WERI-Rb-1 (cell line): ENCODE results near the gene TAOK3.
"Not testable (repeated sequence)": the region's sequence is repeated elsewhere in the genome, so short reads cannot be mapped to it uniquely, and the experiment has no call there.

Experiments
- DNase-seq: peaks from one replicate; pipeline ENCODE4 v3.0.0-alpha.2; 2020
- H3K27ac ChIP-seq: fragments of 250-450 bp; sonication (Bioruptor Pico); 2 replicates; pipeline ENCODE4 v1.5.1; 2020; ENCODE audit warnings: mild to moderate bottlenecking, moderate library complexity
- H3K27me3 ChIP-seq: fragments of 250-450 bp; sonication (Bioruptor Pico); 2 replicates; pipeline ENCODE4 v1.5.1; 2021; ENCODE audit warnings: mild to moderate bottlenecking, low read depth, moderate library complexity; ENCODE audit not compliant: insufficient read depth, severe bottlenecking
- H3K36me3 ChIP-seq: fragments of 250-450 bp; sonication (Bioruptor Pico); 2 replicates; pipeline ENCODE4 v1.5.1; 2020; ENCODE audit warnings: mild to moderate bottlenecking, moderate library complexity
- H3K4me3 ChIP-seq: 2 replicates; pipeline ENCODE4 v1.5.1; 2011; ENCODE audit warnings: low read depth, mild to moderate bottlenecking, control low read depth, low read length
- H3K9me3 ChIP-seq: fragments of 250-450 bp; sonication (Bioruptor Pico); 2 replicates; pipeline ENCODE4 v1.5.1; 2021; ENCODE audit warnings: mild to moderate bottlenecking, moderate library complexity; ENCODE audit not compliant: severe bottlenecking
- TF ChIP-seq, protein P1 (sequence below): IDR thresholded peaks from 2 replicates; pipeline ENCODE4 v1.5.1; 2011; ENCODE audit warnings: low read depth, mild to moderate bottlenecking, control low read depth, inconsistent platforms, low read length

Gene TAOK3

DNA sequence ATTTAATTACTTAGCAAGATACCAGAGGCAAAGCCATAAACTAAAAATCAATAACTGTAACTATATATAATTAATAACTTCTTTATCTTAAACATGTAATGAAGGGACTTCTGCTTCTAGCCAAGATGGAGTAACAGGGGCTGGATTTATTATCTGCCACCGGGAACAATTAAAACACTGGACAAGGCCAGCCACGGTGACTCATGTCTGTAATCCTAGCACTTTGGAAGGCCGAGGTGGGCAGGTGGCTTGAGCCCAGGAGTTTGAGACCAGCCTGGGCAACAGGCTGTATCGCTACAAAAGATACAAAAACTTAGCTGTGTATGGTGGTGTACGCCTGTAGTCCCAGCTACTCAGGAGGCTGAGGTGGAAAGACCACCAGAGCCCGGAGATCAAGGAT, 113.6 kb downstream of the TAOK3 start:
- no peaks in the 10 kb centered on the region for H3K9me3 ChIP-seq
- TF ChIP-seq, protein P1, sequence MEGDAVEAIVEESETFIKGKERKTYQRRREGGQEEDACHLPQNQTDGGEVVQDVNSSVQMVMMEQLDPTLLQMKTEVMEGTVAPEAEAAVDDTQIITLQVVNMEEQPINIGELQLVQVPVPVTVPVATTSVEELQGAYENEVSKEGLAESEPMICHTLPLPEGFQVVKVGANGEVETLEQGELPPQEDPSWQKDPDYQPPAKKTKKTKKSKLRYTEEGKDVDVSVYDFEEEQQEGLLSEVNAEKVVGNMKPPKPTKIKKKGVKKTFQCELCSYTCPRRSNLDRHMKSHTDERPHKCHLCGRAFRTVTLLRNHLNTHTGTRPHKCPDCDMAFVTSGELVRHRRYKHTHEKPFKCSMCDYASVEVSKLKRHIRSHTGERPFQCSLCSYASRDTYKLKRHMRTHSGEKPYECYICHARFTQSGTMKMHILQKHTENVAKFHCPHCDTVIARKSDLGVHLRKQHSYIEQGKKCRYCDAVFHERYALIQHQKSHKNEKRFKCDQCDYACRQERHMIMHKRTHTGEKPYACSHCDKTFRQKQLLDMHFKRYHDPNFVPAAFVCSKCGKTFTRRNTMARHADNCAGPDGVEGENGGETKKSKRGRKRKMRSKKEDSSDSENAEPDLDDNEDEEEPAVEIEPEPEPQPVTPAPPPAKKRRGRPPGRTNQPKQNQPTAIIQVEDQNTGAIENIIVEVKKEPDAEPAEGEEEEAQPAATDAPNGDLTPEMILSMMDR = no peak
- H3K27ac ChIP-seq = no peak overlapping the region
- DNase-seq = no peak
- H3K36me3 ChIP-seq = no peaks in the 10 kb centered on the region; the same call in 1 of the 2 replicates
- H3K4me3 ChIP-seq = no peak overlapping the region
- H3K27me3 ChIP-seq = no peaks in the 10 kb centered on the region

GRCh38 chr12:118256352-118256751, 116.4 kb downstream of the TAOK3 start:
- no peaks in the 10 kb centered on the region; the same call in 1 of the 2 replicates for H3K36me3 ChIP-seq
- no peak overlapping the region for H3K27ac ChIP-seq
- H3K9me3 ChIP-seq = no peaks in the 10 kb centered on the region
- no peak for DNase-seq
- no peak overlapping the region for H3K4me3 ChIP-seq
- H3K27me3 ChIP-seq = no peaks in the 10 kb centered on the region
- TF ChIP-seq, protein P1 = no peak

GRCh38 chr12:118249547-118249946, 123.2 kb downstream of the TAOK3 start:
- no peak for DNase-seq
- no peaks in the 10 kb centered on the region for H3K9me3 ChIP-seq
- TF ChIP-seq, protein P1 = no peak
- no peak overlapping the region for H3K4me3 ChIP-seq
- no peak overlapping the region for H3K27ac ChIP-seq
- no peaks in the 10 kb centered on the region for H3K27me3 ChIP-seq
- no peaks in the 10 kb centered on the region; the same call in 1 of the 2 replicates for H3K36me3 ChIP-seq

GRCh38 chr12:118245886-118246285, 126.8 kb downstream of the TAOK3 start:
- not testable (repeated sequence) for H3K27ac ChIP-seq, H3K27me3 ChIP-seq, DNase-seq, H3K4me3 ChIP-seq, H3K9me3 ChIP-seq, H3K36me3 ChIP-seq

DNA sequence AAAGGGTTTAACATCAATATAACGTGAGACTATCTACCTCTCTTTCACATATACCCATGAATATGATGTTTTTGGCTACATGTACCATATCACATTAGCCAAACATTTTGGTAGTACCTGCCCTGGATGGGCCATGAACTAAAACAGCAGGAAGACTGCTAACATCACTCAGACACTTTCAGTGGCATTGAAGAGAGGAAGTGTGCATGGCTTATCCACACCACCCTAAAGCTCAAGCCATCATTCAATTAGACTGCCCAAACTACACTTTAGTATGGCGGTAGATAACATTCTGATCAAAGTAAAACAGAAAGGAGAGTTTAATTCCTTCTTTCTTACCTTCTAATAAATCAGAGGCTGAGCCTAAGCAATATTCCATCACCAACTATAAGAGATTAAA, 133.8 kb downstream of the TAOK3 start:
- H3K9me3 ChIP-seq = no peaks in the 10 kb centered on the region
- no peak overlapping the region for H3K27ac ChIP-seq
- TF ChIP-seq, protein P1 = no peak
- DNase-seq = no peak
- H3K4me3 ChIP-seq = no peak overlapping the region
- no peaks in the 10 kb centered on the region for H3K27me3 ChIP-seq
- H3K36me3 ChIP-seq = no peaks in the 10 kb centered on the region

DNA sequence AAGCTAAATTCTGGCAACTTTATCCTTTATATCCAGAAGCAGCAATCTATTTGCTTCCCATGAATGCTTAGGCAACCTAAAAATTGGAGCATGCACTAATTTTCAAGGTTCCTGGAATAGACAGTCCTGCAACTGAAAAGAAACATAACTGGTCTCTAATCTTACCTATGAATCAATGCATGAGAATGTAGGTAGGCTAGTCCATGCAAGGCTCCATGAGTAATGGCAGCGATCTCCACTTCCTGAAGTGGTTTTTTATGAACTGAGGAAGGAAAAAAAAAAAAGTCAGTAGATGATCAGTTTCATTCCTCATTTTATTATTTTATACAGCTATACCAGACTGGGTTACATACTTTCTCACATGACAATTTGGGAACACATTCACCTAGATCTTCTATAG, 134.8 kb downstream of the TAOK3 start:
- TF ChIP-seq, protein P1 = no peak
- no peak overlapping the region for H3K4me3 ChIP-seq
- DNase-seq = no peak
- no peak overlapping the region for H3K27ac ChIP-seq
- H3K9me3 ChIP-seq = no peaks in the 10 kb centered on the region
- H3K36me3 ChIP-seq = no peaks in the 10 kb centered on the region
- H3K27me3 ChIP-seq = no peaks in the 10 kb centered on the region
